Frontal cortex (tissue), 4 donors: ENCODE data around the gene RHOXF1. TPM values are rescaled to one million over a fixed set of nuclear protein-coding genes. Genes with fewer than 3 reads are reported as not detected.
"Not testable (repeated sequence)": the region's sequence is repeated elsewhere in the genome, so short reads cannot be mapped to it uniquely, and the experiment has no call there.

Experiments
- DNase-seq, 2 donors: peaks; one replicate each; pipeline ENCODE4 v3.0.0; 2012; ENCODE audit warnings: low spot score in 2 of 2
- FAIRE-seq: peaks from 2 replicates; lab custom pipeline; 2012; peaks lifted over from hg19 to GRCh38; lab: Jason Lieb, UNC
- total RNA-seq: library from RNA; depleted of rRNA; stranded (reverse); fragments of >200 nt; gene quantifications from one replicate; pipeline ENCODE4 v1.2.3, GENCODE V29; 2014
- donor health status: control.
- donor health status: control.
- donor health status: control.

The RHOXF1 gene
- total RNA-seq, 1 donor from 2014 or later: not detected

DNA sequence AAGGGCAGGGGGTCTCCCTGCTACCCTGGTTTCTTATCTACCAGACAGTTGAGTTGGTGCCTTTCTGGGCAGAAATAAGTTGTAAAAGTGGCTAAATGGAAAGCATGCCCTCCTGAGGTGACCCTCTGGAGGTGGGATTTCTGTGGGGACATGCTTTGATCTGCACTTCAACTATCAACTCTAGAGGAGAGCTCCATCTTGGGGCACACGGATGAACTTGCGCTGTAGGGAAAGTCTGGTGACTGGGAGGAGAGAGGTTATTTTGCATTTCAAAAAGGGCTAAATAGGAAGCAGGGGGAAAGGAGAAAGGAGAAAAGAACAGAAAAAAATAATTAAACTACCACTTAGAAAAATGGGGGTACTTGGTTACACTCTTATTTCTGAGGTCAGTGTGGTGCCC lies 25.5 kb downstream of the RHOXF1 start:
- DNase-seq (no peak), FAIRE-seq (no peak)

GRCh38 chrX:120087289-120088017 lies 28.3 kb downstream of the RHOXF1 start:
- no peak for FAIRE-seq
- no peak for DNase-seq

GRCh38 chrX:120085553-120086185 lies 30.0 kb downstream of the RHOXF1 start:
- DNase-seq, FAIRE-seq: not testable (repeated sequence)

GRCh38 chrX:120077590-120077989 lies 38.1 kb downstream of the RHOXF1 start, which contains the start of gene RHOXF2B:
RHOXF2B (minus strand) TSS chrX:120077690; CDS start chrX:120077552, 138 bp downstream.
- FAIRE-seq, DNase-seq: not testable (repeated sequence)

- DNase-seq, FAIRE-seq: not testable (repeated sequence)
Measured at GRCh38 chrX:120066169-120066568, 49.5 kb downstream of the RHOXF1 start.

Other genes starting within 250 kb of the RHOXF1 start
- 17.5 TPM for gene RNF113A, start 244.2 kb downstream of the RHOXF1 start, total RNA-seq
- 46.9 TPM for gene NDUFA1, start 244.1 kb downstream of the RHOXF1 start, total RNA-seq
- gene AKAP14, start 220.0 kb downstream of the RHOXF1 start, total RNA-seq: not detected
- 8.6 TPM for gene NKAP, start 172.2 kb downstream of the RHOXF1 start, total RNA-seq
- not detected for gene RHOXF2B, start 38.2 kb downstream of the RHOXF1 start, total RNA-seq
- not detected for gene RHOXF2, start 42.7 kb upstream of the RHOXF1 start, total RNA-seq
- gene ZBTB33, start 134.9 kb upstream of the RHOXF1 start, total RNA-seq: 45.2 TPM
- 1.6 TPM for gene TMEM255A, start 195.5 kb upstream of the RHOXF1 start, total RNA-seq
- gene ATP1B4, start 246.2 kb upstream of the RHOXF1 start, total RNA-seq: not detected